ENCODE data around the gene ANKRD11. TPM values are rescaled to one million over a fixed set of nuclear protein-coding genes. Genes with fewer than 3 reads are reported as not detected.
"Not testable (repeated sequence)": the region's sequence is repeated elsewhere in the genome, so short reads cannot be mapped to it uniquely, and the experiment has no call there.

ANKRD11 gene
- polyA plus RNA-seq, 4 donors, result 48.4 to 86.7 (median 65.5) TPM

DNA sequence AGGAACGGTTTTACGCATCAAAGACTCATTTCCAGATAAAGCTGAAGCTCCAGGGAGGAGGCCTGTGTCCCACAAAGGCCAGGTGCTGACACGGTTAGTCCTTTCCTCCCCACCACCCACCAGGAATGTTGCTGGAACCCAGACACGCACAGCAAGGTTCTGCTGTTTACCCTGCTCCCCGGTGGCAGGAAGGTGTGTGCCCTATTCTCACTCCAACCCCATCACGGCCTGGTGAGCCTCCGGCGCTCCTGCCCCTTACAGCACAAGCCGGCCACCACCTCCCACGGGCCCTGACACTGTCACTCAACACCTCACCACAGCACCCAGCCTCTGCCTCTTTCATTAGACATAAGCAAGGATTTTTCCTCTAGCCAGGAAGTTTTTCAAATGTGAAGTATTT is 47.8 kb downstream of the ANKRD11 start:
- Histone ChIP-seq H3K27ac (ENCODE audit: low read depth in 1 of 3, low read length in 2 of 3) (peak overlapping the region; percentile 3 to 44 (median 44)), H3K4me1 (ENCODE audit: control insufficient read depth in 3 of 3, insufficient read depth in 2 of 3, low read depth in 1 of 3, low read length in 2 of 3) (peaks cover 19 to 63% (median 23%) of the 10 kb centered on the region in 3 donors), H3K9me3 (ENCODE audit: control insufficient read depth in 2 of 2, insufficient read depth in 1 of 2, low read depth in 1 of 2, low read length in 1 of 2) (no peaks in the 10 kb centered on the region), H3K27me3 (ENCODE audit: control insufficient read depth in 3 of 3, insufficient read depth in 3 of 3, low read length in 3 of 3) (no peaks in the 10 kb centered on the region), H3K36me3 (ENCODE audit: control insufficient read depth in 3 of 3, insufficient read depth in 2 of 3, low read depth in 1 of 3, low read length in 3 of 3) (peaks cover 0 to 15% (median 0%) of the 10 kb centered on the region in 3 donors), H3K4me3 (ENCODE audit: low read depth in 1 of 3, low read length in 3 of 3) (no peak overlapping the region)
- DNase-seq (no peak), FAIRE-seq (no peak)
- 26 to 52% (median 29%) methylated on average over 10 of the region's 10 CpGs for WGBS, 3 donors

DNA sequence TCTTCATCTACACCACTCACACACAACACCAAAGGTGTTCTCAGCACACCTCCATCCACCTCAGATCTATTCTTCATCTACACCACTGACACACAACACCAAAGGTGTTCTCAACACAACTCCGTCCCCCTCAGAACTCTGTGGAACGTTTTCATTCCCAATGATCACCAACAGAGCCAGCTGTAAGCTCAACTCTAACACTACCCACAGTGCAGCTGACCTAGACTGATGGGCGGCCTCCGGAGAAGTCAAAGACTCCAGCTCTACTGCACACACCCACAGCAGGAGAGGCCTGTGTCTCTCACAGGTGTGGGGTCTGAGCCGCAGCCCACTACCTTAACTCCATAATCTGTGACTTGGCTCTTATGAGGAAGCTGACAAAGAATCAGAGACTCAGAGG is 50.7 kb downstream of the ANKRD11 start:
- peaks cover 0 to 30% (median 0%) of the 10 kb centered on the region in 3 donors for H3K36me3 ChIP-seq (ENCODE audit: control insufficient read depth in 3 of 3, insufficient read depth in 2 of 3, low read depth in 1 of 3, low read length in 3 of 3)
- no peaks in the 10 kb centered on the region for H3K9me3 ChIP-seq (ENCODE audit: control insufficient read depth in 2 of 2, insufficient read depth in 1 of 2, low read depth in 1 of 2, low read length in 1 of 2)
- H3K4me3 ChIP-seq (ENCODE audit: low read depth in 1 of 3, low read length in 3 of 3), result no peak overlapping the region
- DNase-seq (no peak), FAIRE-seq (no peak)
- 67 to 88% (median 84%) methylated on average over 5 of the region's 5 CpGs for WGBS, 3 donors
- H3K4me1 ChIP-seq (ENCODE audit: control insufficient read depth in 3 of 3, insufficient read depth in 2 of 3, low read depth in 1 of 3, low read length in 2 of 3), result peaks cover 13 to 49% (median 15%) of the 10 kb centered on the region in 3 donors
- H3K27ac ChIP-seq (ENCODE audit: low read depth in 1 of 3, low read length in 2 of 3), result no peak overlapping the region
- H3K27me3 ChIP-seq (ENCODE audit: control insufficient read depth in 3 of 3, insufficient read depth in 3 of 3, low read length in 3 of 3), result no peaks in the 10 kb centered on the region

GRCh38 chr16:89437991-89438390 is 52.4 kb downstream of the ANKRD11 start:
- WGBS, 3 donors, result 27 to 56% (median 50%) methylated on average over 8 of the region's 8 CpGs
- peak overlapping the region in 2 of 3 donors; percentile 23 to 56 for H3K27ac ChIP-seq (ENCODE audit: low read depth in 1 of 3, low read length in 2 of 3)
- DNase-seq, result peak; percentile 75 to 94

GRCh38 chr16:89437251-89437987 is 52.9 kb downstream of the ANKRD11 start:
- no peak for FAIRE-seq
- H3K27ac ChIP-seq (ENCODE audit: low read depth in 1 of 3, low read length in 2 of 3), result no peak overlapping the region
- H3K4me3 ChIP-seq (ENCODE audit: low read depth in 1 of 3, low read length in 3 of 3), result no peak overlapping the region
- no peaks in the 10 kb centered on the region for H3K9me3 ChIP-seq (ENCODE audit: control insufficient read depth in 2 of 2, insufficient read depth in 1 of 2, low read depth in 1 of 2, low read length in 1 of 2)
- H3K36me3 ChIP-seq (ENCODE audit: control insufficient read depth in 3 of 3, insufficient read depth in 2 of 3, low read depth in 1 of 3, low read length in 3 of 3), result peaks cover 0 to 35% (median 0%) of the 10 kb centered on the region in 3 donors
- H3K4me1 ChIP-seq (ENCODE audit: control insufficient read depth in 3 of 3, insufficient read depth in 2 of 3, low read depth in 1 of 3, low read length in 2 of 3), result peaks cover 11 to 36% (median 17%) of the 10 kb centered on the region in 3 donors
- H3K27me3 ChIP-seq (ENCODE audit: control insufficient read depth in 3 of 3, insufficient read depth in 3 of 3, low read length in 3 of 3), result no peaks in the 10 kb centered on the region
- DNase-seq, result no peak
- 67 to 83% (median 75%) methylated on average over 8 of the region's 8 CpGs for WGBS, 3 donors

More at GRCh38 chr16:89437991-89438390, 52.4 kb downstream of the ANKRD11 start:
- no peak for FAIRE-seq
- Histone ChIP-seq H3K9me3 (ENCODE audit: control insufficient read depth in 2 of 2, insufficient read depth in 1 of 2, low read depth in 1 of 2, low read length in 1 of 2) (no peaks in the 10 kb centered on the region), H3K36me3 (ENCODE audit: control insufficient read depth in 3 of 3, insufficient read depth in 2 of 3, low read depth in 1 of 3, low read length in 3 of 3) (peaks cover 0 to 39% (median 0%) of the 10 kb centered on the region in 3 donors), H3K4me3 (ENCODE audit: low read depth in 1 of 3, low read length in 3 of 3) (no peak overlapping the region), H3K27me3 (ENCODE audit: control insufficient read depth in 3 of 3, insufficient read depth in 3 of 3, low read length in 3 of 3) (no peaks in the 10 kb centered on the region), H3K4me1 (ENCODE audit: control insufficient read depth in 3 of 3, insufficient read depth in 2 of 3, low read depth in 1 of 3, low read length in 2 of 3) (peaks cover 11 to 38% (median 16%) of the 10 kb centered on the region in 3 donors)

DNA sequence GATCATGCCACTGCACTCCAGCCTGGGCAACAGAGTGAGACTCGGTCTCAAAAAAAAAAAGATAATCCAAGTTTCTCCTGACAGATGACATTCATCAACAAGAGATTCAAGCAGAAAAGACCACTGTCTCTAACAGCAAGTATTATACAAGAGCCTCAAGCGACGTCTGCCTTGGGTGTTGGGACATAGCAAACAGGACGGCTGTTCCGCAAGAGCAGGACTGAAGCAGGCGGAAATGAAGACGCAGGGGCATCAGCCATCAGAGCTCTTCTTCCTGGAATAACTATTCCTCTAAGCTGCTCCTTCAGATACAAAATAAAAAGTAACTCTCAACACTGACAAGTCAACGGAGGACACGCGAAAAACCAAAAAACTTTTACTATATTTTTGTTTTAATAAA is 54.0 kb downstream of the ANKRD11 start:
- Histone ChIP-seq H3K27ac (ENCODE audit: low read depth in 1 of 3, low read length in 2 of 3) (no peak overlapping the region), H3K36me3 (ENCODE audit: control insufficient read depth in 3 of 3, insufficient read depth in 2 of 3, low read depth in 1 of 3, low read length in 3 of 3) (peaks cover 0 to 35% (median 0%) of the 10 kb centered on the region in 3 donors), H3K4me1 (ENCODE audit: control insufficient read depth in 3 of 3, insufficient read depth in 2 of 3, low read depth in 1 of 3, low read length in 2 of 3) (peaks cover 15 to 39% (median 16%) of the 10 kb centered on the region in 3 donors), H3K9me3 (ENCODE audit: control insufficient read depth in 2 of 2, insufficient read depth in 1 of 2, low read depth in 1 of 2, low read length in 1 of 2) (no peaks in the 10 kb centered on the region), H3K4me3 (ENCODE audit: low read depth in 1 of 3, low read length in 3 of 3) (no peak overlapping the region), H3K27me3 (ENCODE audit: control insufficient read depth in 3 of 3, insufficient read depth in 3 of 3, low read length in 3 of 3) (no peaks in the 10 kb centered on the region)
- no peak for DNase-seq
- WGBS, 3 donors, result 87 to 94% (median 93%) methylated on average over 10 of the region's 10 CpGs
- FAIRE-seq, result no peak

- not testable (repeated sequence) for H3K27me3 ChIP-seq (ENCODE audit: control insufficient read depth in 3 of 3, insufficient read depth in 3 of 3, low read length in 3 of 3); DNase-seq; H3K4me3 ChIP-seq (ENCODE audit: low read depth in 1 of 3, low read length in 3 of 3); H3K27ac ChIP-seq (ENCODE audit: low read depth in 1 of 3, low read length in 2 of 3); FAIRE-seq; H3K9me3 ChIP-seq (ENCODE audit: control insufficient read depth in 2 of 2, insufficient read depth in 1 of 2, low read depth in 1 of 2, low read length in 1 of 2)
- WGBS, 3 donors, result 93 to 96% (median 96%) methylated on average over 5 of the region's 5 CpGs
- H3K36me3 ChIP-seq (ENCODE audit: control insufficient read depth in 3 of 3, insufficient read depth in 2 of 3, low read depth in 1 of 3, low read length in 3 of 3), result peaks cover 0 to 35% (median 0%) of the 10 kb centered on the region in 3 donors
- H3K4me1 ChIP-seq (ENCODE audit: control insufficient read depth in 3 of 3, insufficient read depth in 2 of 3, low read depth in 1 of 3, low read length in 2 of 3), result peaks cover 9 to 46% (median 16%) of the 10 kb centered on the region in 3 donors
Observed at GRCh38 chr16:89435059-89435458, 55.3 kb downstream of the ANKRD11 start.

DNA sequence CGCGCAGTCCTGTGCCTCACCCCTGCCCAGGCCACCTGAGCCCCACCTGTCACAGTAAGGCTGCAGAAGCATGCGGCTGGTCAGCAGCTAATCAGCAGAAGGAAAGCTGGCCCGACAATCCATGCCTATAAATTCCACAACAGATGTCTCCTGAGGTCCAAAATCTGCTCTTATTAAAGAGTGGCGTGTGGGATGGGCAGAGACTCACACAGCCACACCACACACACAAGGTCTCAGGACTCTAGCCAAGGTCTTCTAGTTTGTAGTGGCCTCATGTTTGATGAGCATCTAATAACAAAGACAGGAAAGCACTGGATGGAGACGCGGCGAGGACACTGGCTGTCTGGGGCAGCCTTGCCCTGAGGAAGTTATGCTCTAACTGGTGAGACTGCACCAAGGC is 55.9 kb downstream of the ANKRD11 start:
- Histone ChIP-seq H3K4me1 (ENCODE audit: control insufficient read depth in 3 of 3, insufficient read depth in 2 of 3, low read depth in 1 of 3, low read length in 2 of 3) (peaks cover 9 to 46% (median 14%) of the 10 kb centered on the region in 3 donors), H3K9me3 (ENCODE audit: control insufficient read depth in 2 of 2, insufficient read depth in 1 of 2, low read depth in 1 of 2, low read length in 1 of 2) (no peaks in the 10 kb centered on the region), H3K27ac (ENCODE audit: low read depth in 1 of 3, low read length in 2 of 3) (no peak overlapping the region), H3K27me3 (ENCODE audit: control insufficient read depth in 3 of 3, insufficient read depth in 3 of 3, low read length in 3 of 3) (no peaks in the 10 kb centered on the region), H3K36me3 (ENCODE audit: control insufficient read depth in 3 of 3, insufficient read depth in 2 of 3, low read depth in 1 of 3, low read length in 3 of 3) (peaks cover 0 to 31% (median 0%) of the 10 kb centered on the region in 3 donors), H3K4me3 (ENCODE audit: low read depth in 1 of 3, low read length in 3 of 3) (no peak overlapping the region)
- DNase-seq (no peak), FAIRE-seq (no peak)
- 88 to 91% (median 90%) methylated on average over 8 of the region's 8 CpGs for WGBS, 3 donors

DNA sequence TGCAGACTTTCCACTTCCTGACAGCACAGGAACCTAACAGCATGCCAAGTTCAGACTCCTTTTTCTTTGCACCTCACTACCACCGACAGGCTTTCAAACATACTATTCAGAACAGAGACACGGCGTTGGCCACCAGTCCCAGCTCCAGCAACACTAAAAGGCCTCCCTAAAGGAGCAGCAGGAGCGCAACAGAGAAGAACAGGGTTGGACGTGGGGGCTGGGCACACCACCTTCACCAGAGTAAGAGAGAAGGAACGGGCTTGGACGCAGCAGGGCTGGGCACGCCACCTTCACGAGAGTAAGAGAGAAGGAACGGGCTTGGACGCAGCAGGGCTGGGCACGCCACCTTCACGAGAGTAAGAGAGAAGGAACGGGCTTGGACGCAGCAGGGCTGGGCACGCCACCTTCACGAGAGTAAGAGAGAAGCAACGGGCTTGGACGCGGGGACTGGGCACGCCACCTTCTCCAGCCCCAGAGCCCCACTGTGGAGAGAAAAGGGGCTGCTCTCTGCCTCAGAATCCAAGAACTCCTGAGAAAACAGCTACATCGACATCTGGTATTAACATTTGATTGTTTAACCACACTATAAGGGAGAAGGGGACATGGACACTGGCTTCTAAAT is 56.9 kb downstream of the ANKRD11 start:
- H3K27ac ChIP-seq (ENCODE audit: low read depth in 1 of 3, low read length in 2 of 3); DNase-seq; H3K9me3 ChIP-seq (ENCODE audit: control insufficient read depth in 2 of 2, insufficient read depth in 1 of 2, low read depth in 1 of 2, low read length in 1 of 2); H3K4me3 ChIP-seq (ENCODE audit: low read depth in 1 of 3, low read length in 3 of 3); FAIRE-seq; H3K27me3 ChIP-seq (ENCODE audit: control insufficient read depth in 3 of 3, insufficient read depth in 3 of 3, low read length in 3 of 3): not testable (repeated sequence)
- WGBS, 3 donors, result 92 to 96% (median 93%) methylated on average over 19 to 22 of the region's 22 CpGs
- peaks cover 7 to 40% (median 13%) of the 10 kb centered on the region in 3 donors for H3K4me1 ChIP-seq (ENCODE audit: control insufficient read depth in 3 of 3, insufficient read depth in 2 of 3, low read depth in 1 of 3, low read length in 2 of 3)
- peaks cover 0 to 28% (median 0%) of the 10 kb centered on the region in 3 donors for H3K36me3 ChIP-seq (ENCODE audit: control insufficient read depth in 3 of 3, insufficient read depth in 2 of 3, low read depth in 1 of 3, low read length in 3 of 3)

Data from small intestine (tissue), 7 donors.